SKM-1 (cell line): Measurements from ENCODE around the gene GBGT1.

Experiments used
- DNase-seq: peaks from one replicate; lab custom pipeline; 2025; ENCODE audit not compliant: unreplicated experiment; lab: John Stamatoyannopoulos, UW

The GBGT1 gene

GRCh38 chr9:133128152-133128551 is 35.6 kb downstream of the GBGT1 start:
- no peak for DNase-seq

DNA sequence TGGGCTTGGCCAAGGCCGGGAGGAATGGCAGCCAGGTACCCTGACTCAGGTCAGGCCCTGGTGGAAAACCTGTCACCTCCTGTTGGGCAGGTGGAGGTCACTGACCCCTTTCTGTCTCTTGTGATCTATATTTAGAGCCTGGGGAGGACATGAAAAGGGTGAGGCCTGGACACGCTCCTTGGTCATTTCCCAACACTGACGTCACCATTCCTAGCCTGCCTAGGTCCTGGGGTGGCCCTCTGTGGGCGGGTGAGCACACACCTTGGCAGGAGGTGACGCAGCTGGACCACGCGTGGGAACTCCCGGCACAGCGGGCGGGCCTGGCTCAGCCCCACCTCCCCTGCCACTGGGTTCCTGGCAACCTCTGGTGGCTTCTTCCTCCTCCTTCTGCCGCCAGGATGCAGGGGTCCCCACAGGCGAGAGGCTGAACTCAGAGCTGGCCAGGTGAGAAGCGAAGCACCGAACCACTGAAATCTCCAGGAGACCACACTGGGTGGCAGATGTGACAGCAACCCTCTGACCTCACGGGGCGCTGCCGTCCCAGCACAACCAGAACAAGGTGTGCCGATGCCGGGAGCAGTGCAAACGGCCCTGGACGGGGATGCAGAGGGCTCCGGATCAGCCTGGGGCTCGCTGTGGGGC is 36.3 kb downstream of the GBGT1 start:
- no peak for DNase-seq

- DNase-seq = no peak
These were observed 36.9 kb downstream of the GBGT1 start for GRCh38 chr9:133126697-133127339.

GRCh38 chr9:133125941-133126696 is 37.6 kb downstream of the GBGT1 start:
- no peak for DNase-seq

GRCh38 chr9:133124907-133125275 is 38.8 kb downstream of the GBGT1 start:
- DNase-seq = no peak

GRCh38 chr9:133124123-133124906 is 39.4 kb downstream of the GBGT1 start:
- DNase-seq = no peak

GRCh38 chr9:133122935-133123611 is 40.6 kb downstream of the GBGT1 start:
- DNase-seq = no peak

DNA sequence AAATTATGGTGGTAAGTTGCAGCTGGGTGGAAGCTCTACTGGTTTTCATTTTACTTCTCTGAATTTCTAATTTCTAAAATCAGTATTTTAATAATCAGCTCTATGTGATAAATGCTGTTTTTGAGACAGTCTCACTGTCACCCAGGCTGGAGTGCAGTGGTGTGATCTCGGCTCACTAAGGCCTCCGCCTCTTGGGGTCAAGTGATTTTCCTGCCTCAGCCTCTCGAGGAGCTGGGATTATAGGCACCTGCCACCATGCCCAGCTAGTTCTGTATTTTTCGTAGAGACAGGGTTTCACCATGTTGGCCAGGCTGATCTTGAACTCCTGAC is 41.1 kb downstream of the GBGT1 start:
- no peak for DNase-seq

GRCh38 chr9:133121915-133122550 is 41.7 kb downstream of the GBGT1 start:
- peak; percentile 81 for DNase-seq

DNA sequence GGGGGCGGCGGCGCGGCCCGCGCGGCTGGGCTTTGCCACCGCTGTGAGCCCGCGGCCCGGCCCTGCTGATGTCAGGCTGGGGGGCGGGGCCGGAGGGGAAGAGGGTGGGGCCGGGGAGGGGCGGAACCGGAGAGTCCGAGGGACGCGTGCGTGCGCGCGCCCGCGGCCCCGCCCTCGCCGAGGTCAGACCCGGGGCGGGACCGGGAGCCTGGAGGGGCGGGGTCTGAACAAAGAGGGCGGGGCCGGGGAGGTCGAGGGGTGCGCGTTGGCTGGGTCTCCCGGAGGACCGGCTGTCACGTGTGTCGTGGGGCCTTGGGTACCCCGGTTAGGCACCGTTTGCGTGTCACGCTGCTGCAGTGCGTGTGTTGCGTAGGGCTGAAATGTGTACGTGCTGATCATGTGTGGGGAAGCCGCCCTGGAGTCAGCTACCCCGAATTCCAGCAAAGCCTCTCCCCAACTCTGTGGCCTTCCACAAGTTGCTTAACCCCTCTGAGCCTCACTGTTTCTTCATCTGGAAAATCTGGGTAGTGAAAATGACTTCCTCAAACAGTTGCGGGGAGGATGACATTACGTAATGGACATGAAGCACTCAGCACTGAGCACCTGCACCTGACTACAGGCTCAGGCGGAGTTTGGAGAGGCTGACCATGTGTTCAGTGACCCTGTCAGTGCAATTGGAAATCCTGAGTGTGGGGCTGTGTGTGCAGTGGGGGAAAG is 42.4 kb downstream of the GBGT1 start, which contains the start of gene RALGDS:
Gene RALGDS, minus strand, starts transcription at position 43 of the 717 bp plus-strand sequence. CDS start 86 bp downstream, outside the sequence.
- peak; percentile 90 for DNase-seq

DNA sequence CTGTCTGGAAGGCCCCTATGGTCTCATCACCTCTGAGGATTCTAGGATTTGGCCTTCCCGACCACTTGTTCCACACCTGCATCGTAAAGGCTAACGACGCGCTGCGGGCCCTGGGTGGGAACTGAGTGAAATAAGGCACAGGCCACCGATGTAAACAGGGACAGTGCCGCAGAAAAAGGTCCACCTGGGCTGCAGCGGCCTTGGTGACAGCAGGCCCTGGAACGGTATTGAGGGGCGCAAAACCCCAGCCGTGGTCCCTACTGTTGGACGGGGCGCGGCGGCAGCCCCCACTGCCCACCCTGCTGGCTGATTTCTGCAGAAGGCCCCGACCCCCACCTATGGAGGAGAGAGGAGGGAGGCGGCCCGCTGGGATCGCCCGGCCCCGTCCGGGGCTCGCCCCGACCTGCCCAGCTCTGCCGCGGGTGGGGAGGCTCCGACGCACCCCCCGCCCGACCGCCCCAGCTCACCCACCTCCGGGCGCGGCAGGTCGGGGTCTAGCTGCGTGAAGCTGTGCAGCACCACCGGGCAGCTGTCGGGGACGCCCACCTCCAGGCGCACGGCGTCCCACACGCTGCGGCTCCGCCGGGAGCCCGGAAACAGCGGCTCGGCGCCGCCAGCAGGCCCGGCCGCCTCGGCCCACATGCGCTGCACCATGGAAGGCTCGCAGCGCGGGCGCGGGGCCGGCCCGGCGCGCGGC is 43.1 kb downstream of the GBGT1 start:
- no peak for DNase-seq

- DNase-seq = no peak
These were observed 43.7 kb downstream of the GBGT1 start for GRCh38 chr9:133119846-133120500.

DNA sequence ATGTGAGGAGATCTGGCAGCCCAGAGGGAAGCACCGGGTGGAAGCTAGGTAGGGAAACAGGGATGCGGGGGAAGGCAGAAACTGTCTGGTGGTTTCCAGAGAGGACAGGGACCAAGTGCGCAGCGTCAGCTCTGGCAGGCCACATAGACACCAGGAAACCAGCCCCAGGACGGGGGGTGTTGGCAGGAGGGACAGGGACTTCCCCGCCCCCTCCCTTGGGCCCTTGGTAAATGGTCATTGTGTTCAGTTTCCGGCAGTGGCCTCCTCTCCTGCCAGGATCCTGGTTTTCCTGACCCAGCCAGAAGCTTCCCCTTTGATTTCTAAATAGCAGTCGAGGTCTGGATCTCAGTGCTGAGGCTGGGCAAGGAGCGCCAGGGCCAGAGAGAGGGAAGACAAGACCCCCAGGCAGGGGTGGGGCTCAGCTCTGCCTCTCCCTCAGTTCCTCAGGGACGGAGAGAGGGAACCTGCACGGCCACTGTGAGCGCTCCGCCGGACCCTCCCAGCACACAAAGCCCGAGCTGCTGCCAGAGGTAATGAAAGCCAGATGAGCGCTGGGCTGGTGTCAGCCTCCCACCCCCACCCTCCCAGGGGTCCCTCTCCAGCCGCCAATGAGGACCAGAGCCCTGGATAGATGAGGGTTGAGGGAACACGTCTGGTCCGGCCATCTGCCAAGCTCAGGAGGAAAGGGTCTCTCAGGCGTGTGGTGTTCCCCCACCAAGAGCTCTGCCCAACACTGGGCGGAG is 44.4 kb downstream of the GBGT1 start:
- no peak for DNase-seq

- no peak for DNase-seq
These were observed 45.1 kb downstream of the GBGT1 start for GRCh38 chr9:133118568-133118967.

- DNase-seq = no peak
These were observed 45.6 kb downstream of the GBGT1 start for GRCh38 chr9:133118179-133118520.

- DNase-seq = no peak
These were observed 46.2 kb downstream of the GBGT1 start for GRCh38 chr9:133117271-133118178.
